DOHH2 (cell line): ENCODE measurements around the gene CD8B.
"Not testable (repeated sequence)": the region's sequence is repeated elsewhere in the genome, so short reads cannot be mapped to it uniquely, and the experiment has no call there.

Experiments used
- H3F3A ChIP-seq: fragments of 200-600 bp; sonication (generic), shearing (Covaris generic); 2 replicates; pipeline ENCODE4 v1.6.0; 2016; ENCODE audit warnings: antibody characterized with exemption, mild to moderate bottlenecking; ENCODE audit not compliant: control insufficient read depth, insufficient read depth
- H3K27ac ChIP-seq: fragments of 200-600 bp; sonication (generic); 2 replicates; pipeline ENCODE4 v1.5.1; 2014; ENCODE audit warnings: low read depth, mild to moderate bottlenecking, low read length, moderate library complexity
- H3K27me3 ChIP-seq: fragments of 200-600 bp; sonication (generic); 2 replicates; pipeline ENCODE4 v1.6.1; 2014; ENCODE audit warnings: mild to moderate bottlenecking, low read length, mixed read lengths; ENCODE audit not compliant: control insufficient read depth
- H3K36me3 ChIP-seq: fragments of 200-600 bp; sonication (generic); 2 replicates; pipeline ENCODE4 v1.6.1; 2014; ENCODE audit warnings: mild to moderate bottlenecking, low read length, moderate library complexity, mixed read lengths; ENCODE audit not compliant: control insufficient read depth
- H3K4me1 ChIP-seq: fragments of 200-600 bp; sonication (generic); 2 replicates; pipeline ENCODE4 v1.6.1; 2014; ENCODE audit warnings: mild to moderate bottlenecking, low read length, mixed read lengths; ENCODE audit not compliant: control insufficient read depth
- H3K4me2 ChIP-seq: fragments of 200-600 bp; sonication (generic); 2 replicates; pipeline ENCODE4 v1.6.0; 2014; ENCODE audit warnings: mild to moderate bottlenecking, low read length, moderate library complexity
- H3K4me3 ChIP-seq: fragments of 200-600 bp; sonication (generic); 2 replicates; pipeline ENCODE4 v1.5.1; 2014; ENCODE audit warnings: mild to moderate bottlenecking, low read length, mixed read lengths
- H3K79me2 ChIP-seq: fragments of 200-600 bp; sonication (generic); 2 replicates; pipeline ENCODE4 v1.6.1; 2014; ENCODE audit warnings: mild to moderate bottlenecking, low read length, mixed read lengths; ENCODE audit not compliant: control insufficient read depth
- H3K9me2 ChIP-seq: fragments of 200-600 bp; sonication (generic); replicated peaks from 2 replicates; pipeline ENCODE4 v1.6.1; 2014; ENCODE audit warnings: mild to moderate bottlenecking, low read length, mixed read lengths; ENCODE audit not compliant: control insufficient read depth
- H3K9me3 ChIP-seq: fragments of 200-600 bp; sonication (generic); 2 replicates; pipeline ENCODE4 v1.6.1; 2014; ENCODE audit warnings: antibody characterized with exemption, low read length, mixed read lengths; ENCODE audit not compliant: control insufficient read depth, insufficient read depth
- H4K20me1 ChIP-seq: fragments of 200-600 bp; sonication (generic); 2 replicates; pipeline ENCODE4 v1.6.0; 2014; ENCODE audit warnings: low read depth, mild to moderate bottlenecking, antibody characterized with exemption, low read length, moderate library complexity; ENCODE audit not compliant: control insufficient read depth, insufficient read depth

The CD8B gene

DNA sequence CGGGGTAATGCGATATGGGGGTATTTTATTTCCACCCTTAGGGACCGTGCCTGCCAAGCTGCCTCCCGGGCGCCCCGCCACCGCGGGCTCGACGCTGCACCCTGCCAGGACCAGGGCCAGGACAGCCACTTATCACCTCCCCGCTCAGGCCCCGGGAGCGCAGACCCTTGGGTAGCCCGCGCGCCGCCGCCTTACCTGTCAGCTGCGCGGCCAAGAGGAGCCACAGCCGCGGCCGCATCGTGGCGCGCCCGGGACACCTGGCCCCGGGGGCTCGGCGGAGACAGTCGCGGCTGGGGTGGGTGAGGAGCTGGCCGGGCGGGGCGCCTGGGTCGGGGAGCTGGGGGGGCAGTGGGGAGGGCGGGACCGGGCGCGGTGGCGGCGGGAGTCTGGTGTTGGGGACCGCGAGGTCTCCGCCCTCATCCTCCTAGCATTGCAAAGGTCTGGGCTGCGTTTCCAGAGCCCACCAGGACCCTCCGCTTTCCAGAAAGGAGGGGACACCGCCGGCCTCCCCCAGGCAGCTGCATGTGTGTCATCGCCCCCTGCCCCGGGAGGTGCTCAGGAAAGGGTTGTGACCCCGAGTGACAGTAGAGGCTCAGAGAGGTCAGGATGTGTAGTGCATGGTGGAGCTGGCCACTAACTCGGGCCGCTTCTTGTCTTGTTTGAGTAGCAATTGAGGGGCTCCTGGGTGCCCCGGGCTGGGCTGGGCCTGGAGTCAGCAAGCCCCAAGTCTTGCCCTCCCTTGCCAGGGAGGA is at the start of gene CD8B:
Gene CD8B (minus strand): TSS at position 259 of the 752 bp plus-strand sequence. CDS start 21 bp downstream, at position 238.
- H4K20me1 ChIP-seq, H3K79me2 ChIP-seq, H3K9me2 ChIP-seq, H3K36me3 ChIP-seq, H3K27ac ChIP-seq, H3K4me3 ChIP-seq, H3K4me2 ChIP-seq, H3F3A ChIP-seq, H3K9me3 ChIP-seq, H3K27me3 ChIP-seq, H3K4me1 ChIP-seq: not testable (repeated sequence)

DNA sequence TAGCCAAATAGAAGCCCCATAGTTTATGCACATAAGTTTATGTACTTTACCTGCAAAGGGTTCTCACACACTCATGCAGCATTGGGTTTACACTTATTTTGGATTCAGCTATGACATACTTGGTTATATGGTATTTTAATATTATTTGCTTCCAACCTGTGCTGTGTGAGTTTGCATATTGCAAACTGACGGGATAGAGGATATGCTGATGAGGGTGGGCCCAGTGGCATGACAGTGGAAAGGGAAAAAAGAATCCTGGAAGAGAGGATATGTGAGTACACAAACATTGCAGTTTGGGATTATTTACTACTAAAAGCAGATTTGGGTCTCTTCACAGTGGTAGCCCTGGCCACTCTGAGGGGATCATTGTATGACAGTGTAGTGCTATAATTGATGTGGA is 44.2 kb upstream of the CD8B start:
- not testable (repeated sequence) for H3F3A ChIP-seq, H3K27ac ChIP-seq, H3K4me2 ChIP-seq, H3K9me2 ChIP-seq, H4K20me1 ChIP-seq, H3K9me3 ChIP-seq, H3K4me1 ChIP-seq, H3K36me3 ChIP-seq, H3K27me3 ChIP-seq, H3K4me3 ChIP-seq, H3K79me2 ChIP-seq

DNA sequence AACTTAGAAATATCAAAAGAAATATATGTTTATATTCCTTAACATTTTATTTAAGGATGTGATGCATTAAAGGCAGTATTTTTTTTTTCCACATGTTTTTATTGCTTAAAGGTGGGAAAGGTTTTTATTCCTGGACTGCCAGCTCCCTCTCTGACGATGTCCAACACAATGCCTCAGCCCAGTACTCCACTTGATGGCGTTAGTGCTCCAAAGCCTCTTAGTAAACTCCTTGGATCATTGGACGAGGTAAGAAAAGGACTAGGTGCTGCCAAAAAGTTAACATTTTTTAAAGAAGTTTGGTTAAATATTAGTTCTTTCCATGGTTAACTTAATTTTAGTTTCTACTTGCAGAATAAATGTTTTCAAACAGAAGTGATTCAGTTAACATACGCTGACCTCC is 39.0 kb upstream of the CD8B start:
- H3K27ac ChIP-seq, H3K27me3 ChIP-seq, H3K9me2 ChIP-seq, H3K36me3 ChIP-seq, H3F3A ChIP-seq, H3K4me1 ChIP-seq, H3K4me3 ChIP-seq, H3K9me3 ChIP-seq, H3K79me2 ChIP-seq, H3K4me2 ChIP-seq, H4K20me1 ChIP-seq: not testable (repeated sequence)

DNA sequence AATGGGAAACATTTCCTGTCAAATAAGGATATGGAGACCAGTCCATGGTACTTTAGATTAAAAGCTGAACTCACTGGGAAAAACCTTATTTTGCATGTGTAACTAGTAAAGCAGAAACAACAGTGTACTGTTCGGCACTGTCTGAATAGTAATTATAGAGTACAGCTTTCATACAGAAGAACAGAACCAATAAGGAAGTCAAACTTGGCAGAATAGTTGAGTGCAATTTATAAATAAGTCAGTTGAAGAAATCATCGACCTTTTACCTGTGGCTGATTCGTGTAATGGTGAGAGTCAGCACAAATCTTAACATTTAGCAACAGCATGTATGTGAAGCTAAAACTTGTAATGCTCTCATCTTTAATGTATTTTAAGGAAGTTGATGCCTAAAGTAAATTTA is 24.3 kb upstream of the CD8B start:
- not testable (repeated sequence) for H3K79me2 ChIP-seq, H3K4me1 ChIP-seq, H4K20me1 ChIP-seq, H3K27me3 ChIP-seq, H3K4me2 ChIP-seq, H3K9me2 ChIP-seq, H3F3A ChIP-seq, H3K9me3 ChIP-seq, H3K4me3 ChIP-seq, H3K36me3 ChIP-seq, H3K27ac ChIP-seq

DNA sequence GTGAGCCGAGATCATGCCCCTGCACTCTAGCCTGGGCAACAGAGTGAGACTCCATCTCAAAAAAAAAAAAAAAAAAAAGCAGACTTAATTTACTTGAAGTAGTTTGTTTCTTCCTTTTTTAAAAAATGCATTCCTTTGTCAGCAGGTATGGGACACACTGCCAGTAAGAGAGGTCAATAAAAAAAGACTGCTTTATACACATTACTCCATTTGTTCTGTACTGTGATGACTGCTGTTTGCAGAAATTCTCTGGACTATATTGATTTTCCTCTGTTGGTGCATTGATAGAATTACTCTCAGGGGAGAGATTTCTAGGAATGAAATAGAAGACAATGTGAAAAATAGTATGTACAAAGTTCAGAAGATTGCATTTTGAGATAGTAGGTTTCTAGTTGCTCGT is 21.2 kb upstream of the CD8B start:
- H3K27ac ChIP-seq, H3K4me3 ChIP-seq, H3K9me2 ChIP-seq, H3K9me3 ChIP-seq, H3K4me1 ChIP-seq, H3K79me2 ChIP-seq, H3F3A ChIP-seq, H3K4me2 ChIP-seq, H3K27me3 ChIP-seq, H4K20me1 ChIP-seq, H3K36me3 ChIP-seq: not testable (repeated sequence)

DNA sequence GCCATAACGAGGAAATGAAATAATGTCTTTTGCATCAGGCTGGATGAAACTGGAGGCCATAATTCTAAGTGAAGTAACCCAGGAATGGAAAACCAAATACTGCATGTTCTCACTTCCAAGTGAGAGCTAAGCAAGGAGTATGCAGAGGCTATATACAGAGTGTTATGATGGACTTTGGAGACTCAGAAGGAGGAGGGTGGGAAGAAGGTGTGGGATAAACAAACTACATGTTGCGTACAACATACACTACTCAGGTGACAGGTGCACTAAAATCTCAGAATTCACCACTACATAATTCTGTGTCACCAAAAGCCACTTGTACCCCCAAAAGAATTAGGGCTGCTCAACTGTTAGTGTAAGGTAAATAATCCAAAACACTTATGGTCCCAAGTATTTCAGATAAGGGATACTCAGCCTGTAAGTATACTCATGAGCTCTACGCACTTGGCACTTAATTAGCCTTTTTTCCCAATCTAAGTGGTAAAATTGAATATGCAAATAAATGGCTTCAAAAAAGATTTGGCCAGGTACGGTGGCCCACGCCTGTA is 20.5 kb upstream of the CD8B start:
- H3K4me1 ChIP-seq, H3K4me3 ChIP-seq, H3F3A ChIP-seq, H4K20me1 ChIP-seq, H3K79me2 ChIP-seq, H3K36me3 ChIP-seq, H3K9me3 ChIP-seq, H3K27ac ChIP-seq, H3K4me2 ChIP-seq, H3K27me3 ChIP-seq, H3K9me2 ChIP-seq: not testable (repeated sequence)

DNA sequence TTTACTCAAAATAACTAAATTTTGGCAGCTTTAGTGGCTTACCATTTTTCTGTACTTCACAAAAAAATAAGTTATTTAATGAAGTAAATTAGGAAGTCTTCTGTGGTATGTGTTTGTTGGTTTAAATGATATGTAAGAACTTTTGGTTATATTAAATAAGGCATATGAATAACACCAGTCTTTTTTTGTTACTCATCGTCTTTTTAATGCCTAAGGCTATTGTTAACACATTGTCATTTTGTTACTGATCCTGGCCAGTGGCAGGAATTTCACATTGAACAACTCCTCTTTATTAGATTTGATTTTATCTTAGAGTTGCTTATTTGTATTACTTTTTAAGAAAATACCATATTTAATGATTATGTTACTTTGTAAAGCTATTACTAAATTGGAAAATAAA is 17.3 kb upstream of the CD8B start:
- H3K9me2 ChIP-seq, H3K4me1 ChIP-seq, H3K4me3 ChIP-seq, H3K9me3 ChIP-seq, H3K27me3 ChIP-seq, H3K27ac ChIP-seq, H3K79me2 ChIP-seq, H3F3A ChIP-seq, H3K36me3 ChIP-seq, H3K4me2 ChIP-seq, H4K20me1 ChIP-seq: not testable (repeated sequence)

DNA sequence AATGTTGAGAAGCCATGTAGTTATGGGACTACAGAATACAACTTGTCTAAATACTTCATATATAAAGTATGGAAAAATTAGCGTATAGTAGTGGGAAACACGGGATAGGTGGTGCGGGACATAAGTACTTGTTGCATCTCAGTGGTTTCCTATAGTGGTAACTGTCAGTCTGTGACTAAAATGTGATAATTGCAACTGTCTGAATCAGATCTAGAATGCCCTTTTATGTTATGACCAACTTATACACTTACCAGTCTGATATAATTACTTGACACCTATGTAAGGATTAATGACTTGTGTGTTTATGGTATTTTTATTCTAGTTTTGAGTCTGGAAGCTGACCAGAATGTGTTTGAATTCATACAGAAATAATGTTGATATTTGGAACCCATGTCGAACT is 9.3 kb upstream of the CD8B start:
- not testable (repeated sequence) for H3K4me3 ChIP-seq, H3K27ac ChIP-seq, H4K20me1 ChIP-seq, H3F3A ChIP-seq, H3K9me2 ChIP-seq, H3K36me3 ChIP-seq, H3K4me2 ChIP-seq, H3K27me3 ChIP-seq, H3K9me3 ChIP-seq, H3K79me2 ChIP-seq, H3K4me1 ChIP-seq
